ENCODE data around the gene PHF14.

Gene PHF14

DNA sequence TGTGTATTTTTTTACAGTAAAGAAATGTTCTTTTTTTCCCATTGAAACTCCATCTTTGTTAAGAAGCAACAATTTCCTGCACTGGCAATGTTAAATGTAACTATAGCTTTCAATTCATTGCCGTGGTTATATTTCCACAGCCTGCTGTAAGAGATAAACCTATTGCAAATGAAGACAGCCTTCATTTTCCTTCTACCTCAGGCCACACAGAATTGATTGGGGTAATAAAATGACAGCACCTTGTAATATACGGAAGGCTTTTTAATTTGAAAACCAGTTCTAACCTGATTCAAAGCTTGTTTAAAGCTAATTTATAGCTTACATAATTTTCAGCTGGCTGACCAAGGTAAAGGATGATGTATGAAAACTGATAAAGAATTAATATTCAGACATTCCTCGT, 161.9 kb downstream of the PHF14 start:
- TF ChIP-seq SUZ12 (IDR thresholded peaks at IDR 0.05; ENCODE audit: extremely low read depth, insufficient read depth, insufficient read length) (no peak), YY1 (IDR thresholded peaks at IDR 0.05; ENCODE audit: insufficient read depth, insufficient read length) (no peak), ZNF274 (IDR thresholded peaks at IDR 0.05; ENCODE audit: low read depth, low read length) (no peak)
- no peak overlapping the region for H3K9ac ChIP-seq (ENCODE audit: insufficient read length, low read depth)
- H3K27me3 ChIP-seq (ENCODE audit: insufficient read depth, insufficient read length), result no peaks in the 10 kb centered on the region
- H3K4me3 ChIP-seq (ENCODE audit: insufficient read length, low read depth), result no peak overlapping the region
- no peaks in the 10 kb centered on the region for H3K4me1 ChIP-seq (ENCODE audit: insufficient read depth, insufficient read length)
- no peaks in the 10 kb centered on the region for H3K36me3 ChIP-seq (ENCODE audit: insufficient read depth, insufficient read length, low read length)
- H3K9me3 ChIP-seq (ENCODE audit: insufficient read depth, low read length), result no peaks in the 10 kb centered on the region
- DNase-seq (ENCODE audit: low read depth, low spot score), result no peak

GRCh38 chr7:11141541-11141940, 167.9 kb downstream of the PHF14 start:
- TF ChIP-seq YY1 (IDR thresholded peaks at IDR 0.05; ENCODE audit: insufficient read depth, insufficient read length), result no peak
- no peak for TF ChIP-seq ZNF274 (IDR thresholded peaks at IDR 0.05; ENCODE audit: low read depth, low read length)
- TF ChIP-seq SUZ12 (IDR thresholded peaks at IDR 0.05; ENCODE audit: extremely low read depth, insufficient read depth, insufficient read length), result no peak
- no peaks in the 10 kb centered on the region for H3K36me3 ChIP-seq (ENCODE audit: insufficient read depth, insufficient read length, low read length)
- H3K9ac ChIP-seq (ENCODE audit: insufficient read length, low read depth), result no peak overlapping the region
- H3K4me1 ChIP-seq (ENCODE audit: insufficient read depth, insufficient read length), result no peaks in the 10 kb centered on the region
- no peak overlapping the region for H3K4me3 ChIP-seq (ENCODE audit: insufficient read length, low read depth)
- DNase-seq (ENCODE audit: low read depth, low spot score), result no peak
- H3K9me3 ChIP-seq (ENCODE audit: insufficient read depth, low read length), result no peaks in the 10 kb centered on the region
- H3K27me3 ChIP-seq (ENCODE audit: insufficient read depth, insufficient read length), result no peaks in the 10 kb centered on the region

DNA sequence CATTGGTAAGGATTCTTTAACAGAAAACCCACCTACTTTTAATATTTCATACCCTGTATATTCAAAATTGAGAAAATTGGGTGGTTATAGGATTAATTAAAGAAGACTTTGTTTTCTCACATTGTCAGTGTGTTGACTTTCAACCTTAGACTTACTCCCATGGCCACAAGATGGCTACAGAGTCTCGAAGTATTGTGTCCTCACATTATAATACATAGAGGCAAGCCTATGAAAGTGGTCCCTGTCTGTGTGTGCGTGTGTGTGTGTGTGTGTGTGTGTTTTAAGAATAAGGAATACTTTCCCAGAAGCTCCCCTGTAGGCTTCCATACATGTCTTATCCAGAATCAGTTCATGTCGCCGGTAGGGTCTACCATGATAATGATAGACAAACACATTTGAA, 180.0 kb downstream of the PHF14 start:
- no peaks in the 10 kb centered on the region for H3K9me3 ChIP-seq (ENCODE audit: insufficient read depth, low read length)
- no peaks in the 10 kb centered on the region for H3K4me1 ChIP-seq (ENCODE audit: insufficient read depth, insufficient read length)
- H3K4me3 ChIP-seq (ENCODE audit: insufficient read length, low read depth), result no peak overlapping the region
- DNase-seq (ENCODE audit: low read depth, low spot score), result no peak
- H3K27me3 ChIP-seq (ENCODE audit: insufficient read depth, insufficient read length), result no peaks in the 10 kb centered on the region
- TF ChIP-seq SUZ12 (IDR thresholded peaks at IDR 0.05; ENCODE audit: extremely low read depth, insufficient read depth, insufficient read length) (no peak), YY1 (IDR thresholded peaks at IDR 0.05; ENCODE audit: insufficient read depth, insufficient read length) (no peak), ZNF274 (IDR thresholded peaks at IDR 0.05; ENCODE audit: low read depth, low read length) (no peak)
- no peak overlapping the region for H3K9ac ChIP-seq (ENCODE audit: insufficient read length, low read depth)
- H3K36me3 ChIP-seq (ENCODE audit: insufficient read depth, insufficient read length, low read length), result no peaks in the 10 kb centered on the region

- TF ChIP-seq ZNF274 (IDR thresholded peaks at IDR 0.05; ENCODE audit: low read depth, low read length) (no peak), YY1 (IDR thresholded peaks at IDR 0.05; ENCODE audit: insufficient read depth, insufficient read length) (no peak), SUZ12 (IDR thresholded peaks at IDR 0.05; ENCODE audit: extremely low read depth, insufficient read depth, insufficient read length) (no peak)
- H3K27me3 ChIP-seq (ENCODE audit: insufficient read depth, insufficient read length), result no peaks in the 10 kb centered on the region
- H3K9me3 ChIP-seq (ENCODE audit: insufficient read depth, low read length), result no peaks in the 10 kb centered on the region
- H3K4me1 ChIP-seq (ENCODE audit: insufficient read depth, insufficient read length), result no peaks in the 10 kb centered on the region
- no peak overlapping the region for H3K4me3 ChIP-seq (ENCODE audit: insufficient read length, low read depth)
- DNase-seq (ENCODE audit: low read depth, low spot score), result no peak
- no peak overlapping the region for H3K9ac ChIP-seq (ENCODE audit: insufficient read length, low read depth)
- no peaks in the 10 kb centered on the region for H3K36me3 ChIP-seq (ENCODE audit: insufficient read depth, insufficient read length, low read length)
These were observed 182.2 kb downstream of the PHF14 start for GRCh38 chr7:11155883-11156282.

DNA sequence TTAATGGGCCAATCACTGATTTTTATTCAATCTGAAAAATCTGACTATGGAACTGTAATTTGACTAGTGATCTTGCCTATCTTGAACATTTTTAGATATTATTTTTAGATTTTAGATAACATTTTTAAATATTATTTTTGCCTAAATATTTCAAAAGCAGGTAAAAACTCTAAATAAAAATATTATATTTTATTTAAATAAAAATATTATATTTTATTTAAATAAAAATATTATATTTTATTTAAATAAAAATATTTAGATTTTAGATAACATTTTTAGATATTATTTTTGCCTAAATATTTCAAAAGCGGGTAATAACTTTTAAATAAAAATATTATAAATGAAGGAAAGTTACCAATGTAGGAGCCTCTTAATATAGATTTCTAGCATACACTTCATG, 187.8 kb downstream of the PHF14 start:
- DNase-seq (ENCODE audit: low read depth, low spot score), result no peak
- Histone ChIP-seq H3K9ac (ENCODE audit: insufficient read length, low read depth) (no peak overlapping the region), H3K27me3 (ENCODE audit: insufficient read depth, insufficient read length) (no peaks in the 10 kb centered on the region), H3K9me3 (ENCODE audit: insufficient read depth, low read length) (no peaks in the 10 kb centered on the region), H3K4me3 (ENCODE audit: insufficient read length, low read depth) (no peak overlapping the region), H3K36me3 (ENCODE audit: insufficient read depth, insufficient read length, low read length) (no peaks in the 10 kb centered on the region), H3K4me1 (ENCODE audit: insufficient read depth, insufficient read length) (no peaks in the 10 kb centered on the region)
- TF ChIP-seq SUZ12 (IDR thresholded peaks at IDR 0.05; ENCODE audit: extremely low read depth, insufficient read depth, insufficient read length) (no peak), ZNF274 (IDR thresholded peaks at IDR 0.05; ENCODE audit: low read depth, low read length) (no peak), YY1 (IDR thresholded peaks at IDR 0.05; ENCODE audit: insufficient read depth, insufficient read length) (no peak)

- H3K27me3 ChIP-seq (ENCODE audit: insufficient read depth, insufficient read length), result no peaks in the 10 kb centered on the region
- no peaks in the 10 kb centered on the region for H3K4me1 ChIP-seq (ENCODE audit: insufficient read depth, insufficient read length)
- H3K4me3 ChIP-seq (ENCODE audit: insufficient read length, low read depth), result no peak overlapping the region
- H3K9me3 ChIP-seq (ENCODE audit: insufficient read depth, low read length), result no peaks in the 10 kb centered on the region
- no peak for DNase-seq (ENCODE audit: low read depth, low spot score)
- no peaks in the 10 kb centered on the region for H3K36me3 ChIP-seq (ENCODE audit: insufficient read depth, insufficient read length, low read length)
- no peak for TF ChIP-seq ZNF274 (IDR thresholded peaks at IDR 0.05; ENCODE audit: low read depth, low read length)
- TF ChIP-seq YY1 (IDR thresholded peaks at IDR 0.05; ENCODE audit: insufficient read depth, insufficient read length), result no peak
- no peak for TF ChIP-seq SUZ12 (IDR thresholded peaks at IDR 0.05; ENCODE audit: extremely low read depth, insufficient read depth, insufficient read length)
- H3K9ac ChIP-seq (ENCODE audit: insufficient read length, low read depth), result no peak overlapping the region
These were observed 189.5 kb downstream of the PHF14 start for GRCh38 chr7:11163220-11163619.

- Histone ChIP-seq H3K36me3 (ENCODE audit: insufficient read depth, insufficient read length, low read length) (no peaks in the 10 kb centered on the region), H3K9me3 (ENCODE audit: insufficient read depth, low read length) (no peaks in the 10 kb centered on the region), H3K9ac (ENCODE audit: insufficient read length, low read depth) (no peak overlapping the region), H3K4me3 (ENCODE audit: insufficient read length, low read depth) (no peak overlapping the region), H3K27me3 (ENCODE audit: insufficient read depth, insufficient read length) (no peaks in the 10 kb centered on the region), H3K4me1 (ENCODE audit: insufficient read depth, insufficient read length) (no peaks in the 10 kb centered on the region)
- TF ChIP-seq YY1 (IDR thresholded peaks at IDR 0.05; ENCODE audit: insufficient read depth, insufficient read length), result no peak
- TF ChIP-seq SUZ12 (IDR thresholded peaks at IDR 0.05; ENCODE audit: extremely low read depth, insufficient read depth, insufficient read length), result no peak
- TF ChIP-seq ZNF274 (IDR thresholded peaks at IDR 0.05; ENCODE audit: low read depth, low read length), result no peak
- no peak for DNase-seq (ENCODE audit: low read depth, low spot score)
These were observed 192.4 kb downstream of the PHF14 start for GRCh38 chr7:11166051-11166450.
